K562 (cell line): ENCODE data around the gene PPCDC.

Experiments
- CEBPB ChIP-seq: fragments of 450-650 bp; IDR thresholded peaks from 2 replicates; pipeline ENCODE4 v1.6.1; 2016; ENCODE audit warnings: missing genetic modification characterization, missing compliant biosample characterization
- XRCC3 ChIP-seq: fragments of 450-650 bp; IDR thresholded peaks from 2 replicates; pipeline ENCODE4 v1.6.1; 2017; ENCODE audit warnings: mild to moderate bottlenecking, moderate library complexity
- TF ChIP-seq, protein P1 (sequence below), 3 experiments: IDR thresholded peaks in 2 of 3; conservative IDR thresholded peaks in 1 of 3; 2 replicates each; pipeline ENCODE4 v1.5.1; 2011 to 2012; ENCODE audit warnings: low read length in 3 of 3, mild to moderate bottlenecking in 3 of 3, control low read depth in 2 of 3, improper control_type of control experiment in 1 of 3, inconsistent platforms in 1 of 3, low read depth in 1 of 3, mixed read lengths in 1 of 3, moderate library complexity in 1 of 3; ENCODE audit not compliant: insufficient read depth in 2 of 3

DNA sequence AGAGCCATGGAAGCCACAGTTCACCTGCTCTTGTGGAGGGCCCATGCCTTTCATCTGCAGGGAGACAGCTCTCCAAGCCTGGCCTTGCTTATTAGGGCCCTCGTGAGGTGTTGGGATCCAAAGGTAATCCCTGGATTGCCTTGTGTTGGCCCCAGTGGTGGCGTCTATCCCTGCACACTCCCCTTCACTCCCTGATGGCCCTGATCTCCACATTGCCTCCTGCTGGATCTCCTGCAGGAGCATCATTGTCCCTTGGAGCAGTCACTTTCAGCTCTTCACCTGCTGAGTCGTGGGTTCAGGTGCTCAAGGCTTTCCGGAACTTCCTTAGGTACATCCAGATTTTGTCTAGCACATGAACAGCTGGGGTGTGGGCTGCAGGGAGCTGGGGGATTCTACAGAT lies 7.0 kb downstream of the PPCDC start:
- TF ChIP-seq, protein P1, sequence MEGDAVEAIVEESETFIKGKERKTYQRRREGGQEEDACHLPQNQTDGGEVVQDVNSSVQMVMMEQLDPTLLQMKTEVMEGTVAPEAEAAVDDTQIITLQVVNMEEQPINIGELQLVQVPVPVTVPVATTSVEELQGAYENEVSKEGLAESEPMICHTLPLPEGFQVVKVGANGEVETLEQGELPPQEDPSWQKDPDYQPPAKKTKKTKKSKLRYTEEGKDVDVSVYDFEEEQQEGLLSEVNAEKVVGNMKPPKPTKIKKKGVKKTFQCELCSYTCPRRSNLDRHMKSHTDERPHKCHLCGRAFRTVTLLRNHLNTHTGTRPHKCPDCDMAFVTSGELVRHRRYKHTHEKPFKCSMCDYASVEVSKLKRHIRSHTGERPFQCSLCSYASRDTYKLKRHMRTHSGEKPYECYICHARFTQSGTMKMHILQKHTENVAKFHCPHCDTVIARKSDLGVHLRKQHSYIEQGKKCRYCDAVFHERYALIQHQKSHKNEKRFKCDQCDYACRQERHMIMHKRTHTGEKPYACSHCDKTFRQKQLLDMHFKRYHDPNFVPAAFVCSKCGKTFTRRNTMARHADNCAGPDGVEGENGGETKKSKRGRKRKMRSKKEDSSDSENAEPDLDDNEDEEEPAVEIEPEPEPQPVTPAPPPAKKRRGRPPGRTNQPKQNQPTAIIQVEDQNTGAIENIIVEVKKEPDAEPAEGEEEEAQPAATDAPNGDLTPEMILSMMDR (IDR thresholded peaks at IDR 0.05 in 2 of 3, conservative IDR thresholded peaks at IDR 0.05 in 1 of 3; ENCODE audit: insufficient read depth in 2 of 3, low read depth in 1 of 3, low read length in 3 of 3): peak; percentile 12 to 38 (median 22); a peak in 2 of 6 replicates
- TF ChIP-seq XRCC3 (no peak), CEBPB (tag) (no peak)
